GM10266 (cell line): ENCODE results near the gene KHDC3L.
"Not testable (repeated sequence)": the region's sequence is repeated elsewhere in the genome, so short reads cannot be mapped to it uniquely, and the experiment has no call there.

ENCODE experiments used
- DNase-seq: peaks from one replicate; pipeline ENCODE4 v3.0.0; 2012; ENCODE audit errors: extremely low spot score
- CTCF ChIP-seq: IDR thresholded peaks from 2 replicates; pipeline ENCODE4 v1.5.1; 2012; ENCODE audit warnings: mild to moderate bottlenecking, low read depth; ENCODE audit not compliant: control insufficient read depth, insufficient read depth; ENCODE audit errors: missing control alignments

Gene KHDC3L

GRCh38 chr6:73388800-73389512, 26.5 kb downstream of the KHDC3L start:
- peak; percentile 66 for TF ChIP-seq CTCF
- peak; percentile 65 for DNase-seq

GRCh38 chr6:73389854-73390253, 27.4 kb downstream of the KHDC3L start:
- no peak for TF ChIP-seq CTCF
- no peak for DNase-seq

- DNase-seq, result no peak
- TF ChIP-seq CTCF, result no peak
Measured at GRCh38 chr6:73391675-73392074, 29.2 kb downstream of the KHDC3L start.

GRCh38 chr6:73392188-73392587, 29.7 kb downstream of the KHDC3L start:
- DNase-seq, result not testable (repeated sequence)

- DNase-seq, result no peak
- no peak for TF ChIP-seq CTCF
Measured at GRCh38 chr6:73393278-73393677, 30.8 kb downstream of the KHDC3L start.

GRCh38 chr6:73394577-73395354, 32.3 kb downstream of the KHDC3L start, which contains the start of gene DDX43:
Gene DDX43, plus strand, starts transcription at chr6:73394828. Its CDS starts 78 bp downstream, at chr6:73394906.
- no peak for TF ChIP-seq CTCF
- DNase-seq, result peak; percentile 55

- no peak for DNase-seq
- TF ChIP-seq CTCF, result no peak
Measured at GRCh38 chr6:73395875-73396274, 33.4 kb downstream of the KHDC3L start.
